VCaP (cell line): ENCODE results near the gene SMKR1.

ENCODE experiments used
- H3K27ac ChIP-seq: fragments of 450-650 bp; 2 replicates; pipeline ENCODE4 v1.5.1; 2017
- CTCF ChIP-seq: fragments of 450-650 bp; conservative IDR thresholded peaks from 2 replicates; pipeline ENCODE4 v1.5.1; 2017; ENCODE audit warnings: mild to moderate bottlenecking, moderate library complexity

SMKR1 gene

GRCh38 chr7:129492391-129492790, 9.9 kb upstream of the SMKR1 start:
- H3K27ac ChIP-seq: no peak overlapping the region
- no peak for TF ChIP-seq CTCF

GRCh38 chr7:129493555-129493954, 8.8 kb upstream of the SMKR1 start:
- H3K27ac ChIP-seq: no peak overlapping the region
- no peak for TF ChIP-seq CTCF

- H3K27ac ChIP-seq: no peak overlapping the region
- TF ChIP-seq CTCF: no peak
Measured at GRCh38 chr7:129494041-129494440, 8.3 kb upstream of the SMKR1 start.

- no peak for TF ChIP-seq CTCF
- H3K27ac ChIP-seq: no peak overlapping the region
Measured at GRCh38 chr7:129495987-129496386, 6.3 kb upstream of the SMKR1 start.

- TF ChIP-seq CTCF: no peak
Measured at GRCh38 chr7:129496653-129497052, 5.7 kb upstream of the SMKR1 start.

GRCh38 chr7:129497156-129497555, 5.2 kb upstream of the SMKR1 start:
- H3K27ac ChIP-seq: no peak overlapping the region
- TF ChIP-seq CTCF: no peak

More at GRCh38 chr7:129496653-129497052, 5.7 kb upstream of the SMKR1 start:
- H3K27ac ChIP-seq: no peak overlapping the region

- no peak for TF ChIP-seq CTCF
- H3K27ac ChIP-seq: no peak overlapping the region
Measured at GRCh38 chr7:129498021-129498420, 4.3 kb upstream of the SMKR1 start.

- H3K27ac ChIP-seq: no peak overlapping the region
- no peak for TF ChIP-seq CTCF
Measured at GRCh38 chr7:129499999-129500398, 2.3 kb upstream of the SMKR1 start.
